Stomach (tissue), 9 donors: Measurements from ENCODE around the gene NTN3. TPM values are rescaled to one million over a fixed set of nuclear protein-coding genes. Genes with fewer than 3 reads are reported as not detected.

ENCODE experiments used
- DNase-seq, 2 donors: peaks; one replicate each; pipeline versions ENCODE4 v3.0.0 to v3.0.0-alpha.2; 2013 to 2019
- H3K27ac ChIP-seq, 5 donors: fragments of 200-600 bp in 4 of 5; sonication (generic) in 4 of 5; one replicate each; pipeline ENCODE4 v1.5.1; 2013 to 2019; ENCODE audit warnings: mild to moderate bottlenecking in 1 of 5, moderate library complexity in 1 of 5
- H3K27me3 ChIP-seq, 3 donors: fragments of 200-600 bp; sonication (generic); one replicate each; pipeline ENCODE4 v1.5.1; 2017 to 2019; ENCODE audit warnings: mixed run types in 1 of 3
- H3K36me3 ChIP-seq, 4 donors: fragments of 200-600 bp; sonication (generic); 1 replicate in 3 of 4; 2 replicates in 1 of 4; pipeline ENCODE4 v1.5.1; 2016 to 2019
- H3K4me1 ChIP-seq, 4 donors: fragments of 200-600 bp; sonication (generic); one replicate each; pipeline ENCODE4 v1.5.1; 2016 to 2019
- H3K4me3 ChIP-seq, 4 donors: fragments of 200-600 bp; sonication (generic) in 3 of 4; one replicate each; pipeline ENCODE4 v1.5.1; 2016 to 2019; ENCODE audit warnings: mild to moderate bottlenecking in 1 of 4
- H3K9me3 ChIP-seq, 4 donors: fragments of 200-600 bp; sonication (generic); one replicate each; pipeline ENCODE4 v1.5.1; 2016 to 2019
- CTCF ChIP-seq, 7 experiments: fragments of 450-650 bp in 4 of 7; fragments of 200-600 bp in 3 of 7; sonication (generic) in 3 of 7; IDR thresholded peaks; one replicate each; pipeline ENCODE4 v1.5.1; 2016 to 2019; ENCODE audit warnings: antibody characterized with exemption in 7 of 7, control low read depth in 2 of 7, mild to moderate bottlenecking in 1 of 7
- EP300 ChIP-seq: sonication (generic); formaldehyde crosslinking; IDR thresholded peaks from one replicate; pipeline ENCODE4 v1.6.1; 2017; ENCODE audit warnings: antibody characterized with exemption
- POLR2A ChIP-seq, 4 donors: fragments of 450-650 bp; IDR thresholded peaks; one replicate each; pipeline ENCODE4 v1.6.1; 2016; ENCODE audit warnings: antibody characterized with exemption in 4 of 4, control low read depth in 2 of 4, mild to moderate bottlenecking in 1 of 4, moderate library complexity in 1 of 4
- POLR2AphosphoS5 ChIP-seq, 3 donors: sonication (generic); formaldehyde crosslinking; IDR thresholded peaks; one replicate each; pipeline ENCODE4 v1.6.1; 2016; ENCODE audit warnings: antibody characterized with exemption in 3 of 3
- WGBS, 5 donors: extraction: QIAGEN DNeasy Blood & Tissue Kit in 3 of 5; methylation state at CpG; one replicate each; pipeline versions ENCODE4 v1.1.5 to v1.1.7; 2013 to 2018; 5-methylcytosine and 5-hydroxymethylcytosine counted together
- intact Hi-C: fragments of 100-400 bp; cut with DNase I; formaldehyde crosslinking; loops from one replicate; pipeline ENCODE4 v1.15.1; 2023; ENCODE audit warnings: low total_unique reads
- polyA plus RNA-seq, 3 donors: library from polyadenylated mRNA; stranded (reverse); fragments of 200-250 nt; gene quantifications; one replicate each; pipeline ENCODE4 v1.2.3, GENCODE V29; 2013
- total RNA-seq, 5 donors: library from RNA; depleted of rRNA; stranded (reverse); fragments of >200 nt; gene quantifications; one replicate each; pipeline versions ENCODE4 v1.1.0 to v1.2.3, GENCODE V29; 2014 to 2016
- donor health status: healthy with polysubstance abuse.
- donor health status: Bipolar disorder and iron deficiency.
- donor health status: healthy.

The NTN3 gene
- total and polyA plus RNA-seq, 8 donors: 1.8 TPM; not detected in 7

- no peak for DNase-seq
- peaks cover 0 to 12% (median 4%) of the 10 kb centered on the region in 4 donors for H3K36me3 ChIP-seq
- H3K27ac ChIP-seq: peak overlapping the region in 3 of 5 donors; percentile 22 to 80 (median 73)
- H3K27me3 ChIP-seq: no peaks in the 10 kb centered on the region
- TF ChIP-seq POLR2AphosphoS5 (IDR thresholded peaks at IDR 0.05) (no peak), POLR2A (IDR thresholded peaks at IDR 0.05) (no peak), EP300 (no peak), CTCF (IDR thresholded peaks at IDR 0.05) (no peak)
- 76 to 84% (median 81%) methylated on average over 13 of the region's 13 CpGs for WGBS, 5 donors
- H3K4me3 ChIP-seq: no peak overlapping the region
- no peaks in the 10 kb centered on the region for H3K9me3 ChIP-seq
- intact Hi-C loops: no loop called here
- peaks cover 18 to 62% (median 48%) of the 10 kb centered on the region in 4 donors for H3K4me1 ChIP-seq
Observed at GRCh38 chr16:2482249-2482648, 11.2 kb downstream of the NTN3 start.

- intact Hi-C loops: no loop called here
- peaks cover 0 to 12% (median 4%) of the 10 kb centered on the region in 4 donors for H3K36me3 ChIP-seq
- peak overlapping the region; percentile 9 to 17 (median 10) for H3K4me3 ChIP-seq
- H3K27ac ChIP-seq: peak overlapping the region in 4 of 5 donors; percentile 22 to 80 (median 60)
- WGBS, 5 donors: 60 to 74% (median 67%) methylated on average over 31 to 32 of the region's 32 CpGs
- peak in 1 of 2 donors; percentile 78 for DNase-seq
- TF ChIP-seq CTCF (IDR thresholded peaks at IDR 0.05): no peak
- no peak for TF ChIP-seq POLR2A (IDR thresholded peaks at IDR 0.05)
- no peak for TF ChIP-seq POLR2AphosphoS5 (IDR thresholded peaks at IDR 0.05)
- no peak for TF ChIP-seq EP300
- no peaks in the 10 kb centered on the region for H3K9me3 ChIP-seq
- H3K27me3 ChIP-seq: no peaks in the 10 kb centered on the region
- peaks cover 24 to 63% (median 44%) of the 10 kb centered on the region in 4 donors for H3K4me1 ChIP-seq
Observed at GRCh38 chr16:2482708-2483534, 11.8 kb downstream of the NTN3 start.

GRCh38 chr16:2483939-2484897 lies 13.1 kb downstream of the NTN3 start:
- TF ChIP-seq POLR2A (IDR thresholded peaks at IDR 0.05) (no peak), CTCF (IDR thresholded peaks at IDR 0.05) (no peak), EP300 (no peak), POLR2AphosphoS5 (IDR thresholded peaks at IDR 0.05) (no peak)
- Histone ChIP-seq H3K4me1 (peaks cover 24 to 58% (median 41%) of the 10 kb centered on the region in 4 donors), H3K36me3 (peaks cover 0 to 12% (median 3%) of the 10 kb centered on the region in 4 donors), H3K9me3 (no peaks in the 10 kb centered on the region), H3K27ac (peak overlapping the region in 1 of 5 donors; percentile 80), H3K27me3 (no peaks in the 10 kb centered on the region), H3K4me3 (no peak overlapping the region)
- DNase-seq: no peak
- intact Hi-C loops: no loop called here
- 89 to 93% (median 91%) methylated on average over 15 to 16 of the region's 16 CpGs for WGBS, 5 donors

- H3K9me3 ChIP-seq: no peaks in the 10 kb centered on the region
- DNase-seq: no peak
- H3K4me3 ChIP-seq: no peak overlapping the region
- intact Hi-C loops: no loop called here
- no peaks in the 10 kb centered on the region for H3K27me3 ChIP-seq
- H3K27ac ChIP-seq: no peak overlapping the region
- H3K4me1 ChIP-seq: peaks cover 24 to 58% (median 41%) of the 10 kb centered on the region in 4 donors
- WGBS, 5 donors: 70 to 83% (median 72%) methylated on average over 13 of the region's 13 CpGs
- TF ChIP-seq POLR2AphosphoS5 (IDR thresholded peaks at IDR 0.05) (no peak), EP300 (no peak), POLR2A (IDR thresholded peaks at IDR 0.05) (no peak), CTCF (IDR thresholded peaks at IDR 0.05) (no peak)
- peaks cover 0 to 12% (median 2%) of the 10 kb centered on the region in 4 donors for H3K36me3 ChIP-seq
Observed at GRCh38 chr16:2484898-2485508, 13.9 kb downstream of the NTN3 start.
